ENCODE measurements around the gene PCDHA7.
"Not testable (repeated sequence)": the region's sequence is repeated elsewhere in the genome, so short reads cannot be mapped to it uniquely, and the experiment has no call there.

GRCh38 chr5:140787849-140788504 is 46.1 kb upstream of the PCDHA7 start:
- TF ChIP-seq CTCF, POLR2AphosphoS5 (IDR thresholded peaks at IDR 0.05): not testable (repeated sequence)
